Mesodermal cell (in vitro differentiated cells): ENCODE measurements around the gene ACTN1.

Experiments used
- H3K27ac ChIP-seq: 2 replicates; pipeline ENCODE4 v1.7.0; 2013; ENCODE audit warnings: mild to moderate bottlenecking, low read depth, low read length, moderate library complexity; ENCODE audit not compliant: severe bottlenecking
- H3K36me3 ChIP-seq: 2 replicates; pipeline ENCODE4 v1.7.1; 2013; ENCODE audit warnings: mild to moderate bottlenecking, low read length, moderate library complexity; ENCODE audit not compliant: control insufficient read depth, insufficient read depth
- H3K4me1 ChIP-seq: one replicate; pipeline ENCODE4 v1.7.1; 2013; ENCODE audit warnings: mild to moderate bottlenecking, low read length; ENCODE audit not compliant: insufficient read depth, control insufficient read depth, poor library complexity, severe bottlenecking
- H3K4me3 ChIP-seq: 2 replicates; pipeline ENCODE4 v1.7.0; 2013; ENCODE audit warnings: low read length, control low read depth, mild to moderate bottlenecking; ENCODE audit not compliant: insufficient read depth, poor library complexity, severe bottlenecking; ENCODE audit errors: extremely low read depth
- H3K9me3 ChIP-seq: 2 replicates; pipeline ENCODE4 v1.7.1; 2013; ENCODE audit warnings: mild to moderate bottlenecking, low read length, moderate library complexity; ENCODE audit not compliant: control insufficient read depth
- WGBS, 2 experiments: methylation state at CpG; one replicate each; pipeline ENCODE4 v1.1.5; 2013; ENCODE audit warnings: missing lambda C conversion rate in 2 of 2; ENCODE audit not compliant: insufficient coverage in 2 of 2; 5-methylcytosine and 5-hydroxymethylcytosine counted together

Gene ACTN1

GRCh38 chr14:68986926-68987652 is 8.0 kb upstream of the ACTN1 start:
- no peaks in the 10 kb centered on the region for H3K9me3 ChIP-seq
- 87 to 91% methylated on average over 2 of the region's 2 CpGs for WGBS, 2 experiments
- H3K4me1 ChIP-seq, result peaks cover 13% of the 10 kb centered on the region
- H3K36me3 ChIP-seq, result no peaks in the 10 kb centered on the region
- H3K4me3 ChIP-seq, result no peak overlapping the region
- H3K27ac ChIP-seq, result no peak overlapping the region

GRCh38 chr14:68986225-68986624 is 7.1 kb upstream of the ACTN1 start:
- Histone ChIP-seq H3K4me1 (peaks cover 22% of the 10 kb centered on the region), H3K9me3 (no peaks in the 10 kb centered on the region), H3K36me3 (no peaks in the 10 kb centered on the region), H3K4me3 (no peak overlapping the region), H3K27ac (no peak overlapping the region)
- WGBS, 2 experiments, result 83 to 90% methylated on average over 1 to 2 of the region's 2 CpGs

DNA sequence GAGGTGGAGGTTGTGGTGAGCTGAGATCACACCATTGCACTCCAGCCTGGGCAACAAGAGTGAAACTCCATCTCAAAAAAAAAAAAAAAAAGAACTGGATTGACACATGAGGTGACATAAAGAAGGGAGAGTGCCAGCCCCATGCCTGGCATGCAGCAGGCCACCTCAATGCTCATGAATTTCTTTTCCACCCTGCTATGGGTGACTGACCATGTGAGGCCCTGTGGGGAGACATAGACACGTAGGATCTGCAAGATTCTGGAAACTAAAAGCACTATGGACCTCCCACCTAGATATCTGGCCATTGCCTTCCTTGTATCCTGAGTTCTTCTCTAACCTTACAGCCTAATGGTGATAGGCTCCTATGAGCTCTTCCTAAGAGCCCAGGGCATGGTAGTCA is 5.6 kb upstream of the ACTN1 start:
- Histone ChIP-seq H3K4me3 (no peak overlapping the region), H3K27ac (no peak overlapping the region), H3K9me3 (no peaks in the 10 kb centered on the region), H3K36me3 (no peaks in the 10 kb centered on the region), H3K4me1 (peaks cover 32% of the 10 kb centered on the region)
- whole genome bisulfite sequencing, 2 experiments, result no CpG with 5 or more reads among the region's 1 CpG

GRCh38 chr14:68983191-68983590 is 4.1 kb upstream of the ACTN1 start:
- Histone ChIP-seq H3K9me3 (no peaks in the 10 kb centered on the region), H3K27ac (no peak overlapping the region), H3K4me3 (no peak overlapping the region), H3K36me3 (no peaks in the 10 kb centered on the region), H3K4me1 (peaks cover 26% of the 10 kb centered on the region)
- 97 to 98% methylated on average over 3 of the region's 3 CpGs for WGBS, 2 experiments

GRCh38 chr14:68982581-68982980 is 3.5 kb upstream of the ACTN1 start:
- 93% methylated on average over 2 of the region's 2 CpGs; no CpG with 5 or more reads in 1 of the 2 experiments for WGBS, 2 experiments
- Histone ChIP-seq H3K4me1 (peaks cover 23% of the 10 kb centered on the region), H3K4me3 (no peak overlapping the region), H3K9me3 (no peaks in the 10 kb centered on the region), H3K27ac (no peak overlapping the region), H3K36me3 (peaks cover 1% of the 10 kb centered on the region)

- H3K4me1 ChIP-seq, result peaks cover 25% of the 10 kb centered on the region
- H3K36me3 ChIP-seq, result peaks cover 11% of the 10 kb centered on the region
- H3K9me3 ChIP-seq, result no peaks in the 10 kb centered on the region
- H3K27ac ChIP-seq, result peak overlapping the region; percentile 83
- 73% methylated on average over 6 of the region's 7 CpGs for WGBS, 2 experiments
- H3K4me3 ChIP-seq, result no peak overlapping the region
Observed at GRCh38 chr14:68981539-68981976, 2.5 kb upstream of the ACTN1 start.

DNA sequence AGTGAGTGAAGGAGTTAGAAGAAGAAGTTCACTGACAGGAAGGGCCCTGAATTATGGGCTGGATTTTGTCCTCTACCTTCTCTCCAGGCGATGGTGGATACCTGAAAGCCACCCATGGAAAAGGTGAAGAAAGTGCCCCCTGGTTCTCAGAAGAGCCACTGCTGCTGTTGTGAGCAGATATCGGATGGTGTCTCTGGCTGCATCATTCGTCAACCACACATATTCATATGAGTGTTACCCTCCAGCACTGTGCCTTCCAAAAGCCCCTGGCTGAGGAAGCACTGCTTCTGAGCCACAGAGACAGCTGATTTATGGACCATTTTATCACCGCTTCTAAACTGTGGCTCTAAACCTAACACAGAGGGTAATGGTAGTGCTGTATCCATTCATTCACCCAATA is 2.0 kb upstream of the ACTN1 start:
- WGBS, 2 experiments, result 92 to 100% methylated on average over 1 to 2 of the region's 4 CpGs
- H3K36me3 ChIP-seq, result peaks cover 16% of the 10 kb centered on the region
- no peak overlapping the region for H3K4me3 ChIP-seq
- peak overlapping the region; percentile 83 for H3K27ac ChIP-seq
- no peaks in the 10 kb centered on the region for H3K9me3 ChIP-seq
- H3K4me1 ChIP-seq, result peaks cover 26% of the 10 kb centered on the region

- Histone ChIP-seq H3K4me1 (peaks cover 39% of the 10 kb centered on the region), H3K36me3 (peaks cover 28% of the 10 kb centered on the region), H3K4me3 (peak overlapping the region; percentile 97), H3K9me3 (no peaks in the 10 kb centered on the region), H3K27ac (peak overlapping the region; percentile 95)
- WGBS, 2 experiments, result 3 to 5% methylated on average over 9 to 19 of the region's 44 CpGs
Observed at GRCh38 chr14:68979722-68980451, 785 bp upstream of the ACTN1 start.

DNA sequence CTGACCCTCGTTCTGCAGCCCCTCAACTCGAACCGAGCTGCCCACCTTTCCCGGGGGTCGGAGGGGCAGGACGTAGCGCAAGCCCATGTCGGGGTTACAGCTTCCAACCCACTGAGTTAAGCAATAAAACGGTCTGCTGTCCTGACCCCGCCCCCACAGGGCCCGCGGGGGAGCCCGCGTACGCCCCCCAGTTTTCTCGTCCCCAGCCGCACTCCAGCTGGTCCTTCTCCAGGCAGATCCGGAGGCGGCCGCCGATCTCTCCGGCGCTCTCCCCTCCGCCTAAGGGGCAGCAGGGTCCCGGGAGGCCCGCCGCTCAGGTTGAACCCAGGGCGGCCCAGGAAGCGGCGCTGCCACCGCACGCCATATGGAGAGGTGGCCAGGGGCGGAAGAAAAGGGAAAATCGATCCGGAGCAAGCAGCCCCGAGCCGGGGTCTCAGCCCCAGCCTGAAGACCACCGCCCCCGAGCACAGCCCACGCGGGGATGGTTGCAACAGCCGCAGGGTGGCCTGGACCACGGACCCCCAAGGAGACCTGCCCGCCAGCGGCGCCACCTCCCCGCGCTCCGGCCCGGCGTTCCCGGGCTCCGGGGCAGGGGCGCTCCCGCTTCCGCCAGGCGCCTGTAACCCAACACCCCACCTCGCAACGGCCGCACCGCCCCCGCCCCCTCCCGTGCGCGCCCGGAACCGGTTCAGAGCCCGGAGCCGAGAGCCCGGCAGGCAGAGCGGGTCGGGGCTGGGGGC is 760 bp downstream of the ACTN1 start:
- 0% methylated on average over 41 to 50 of the region's 72 CpGs for WGBS, 2 experiments
- Histone ChIP-seq H3K36me3 (peaks cover 44% of the 10 kb centered on the region), H3K4me3 (peak overlapping the region; percentile 97), H3K4me1 (peaks cover 53% of the 10 kb centered on the region), H3K9me3 (no peaks in the 10 kb centered on the region), H3K27ac (peak overlapping the region; percentile 95)

GRCh38 chr14:68977718-68978171 is 1.4 kb downstream of the ACTN1 start:
- no peaks in the 10 kb centered on the region for H3K9me3 ChIP-seq
- peaks cover 58% of the 10 kb centered on the region for H3K4me1 ChIP-seq
- WGBS, 2 experiments, result 0 to 1% methylated on average over 14 to 17 of the region's 25 CpGs
- peak overlapping the region; percentile 97 for H3K4me3 ChIP-seq
- peaks cover 50% of the 10 kb centered on the region for H3K36me3 ChIP-seq
- H3K27ac ChIP-seq, result peak overlapping the region; percentile 95
